GM03348 (cell line): ENCODE data around the gene TRMT13.
A peak's percentile ranks its signal among the peaks of the same experiment; 100 is the strongest.

ENCODE experiments used
- DNase-seq: peaks from one replicate; pipeline ENCODE4 v3.0.0; 2012; ENCODE audit warnings: low spot score

TRMT13 gene, protein sequence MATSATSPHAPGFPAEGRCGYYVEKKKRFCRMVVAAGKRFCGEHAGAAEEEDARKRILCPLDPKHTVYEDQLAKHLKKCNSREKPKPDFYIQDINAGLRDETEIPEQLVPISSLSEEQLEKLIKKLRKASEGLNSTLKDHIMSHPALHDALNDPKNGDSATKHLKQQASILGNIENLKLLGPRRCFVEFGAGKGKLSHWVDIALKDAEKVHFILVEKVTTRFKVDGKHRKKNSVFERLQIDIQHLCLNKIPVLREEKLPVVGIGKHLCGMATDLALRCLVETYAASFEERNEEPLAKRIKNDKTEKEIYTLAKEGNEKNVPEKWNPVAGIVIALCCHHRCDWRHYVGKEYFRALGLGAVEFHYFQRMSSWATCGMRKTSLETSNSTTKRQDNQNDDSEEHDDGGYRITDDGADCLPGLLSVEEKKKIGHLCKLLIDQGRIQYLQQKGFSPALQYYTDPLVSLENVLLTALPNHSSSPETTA

DNA sequence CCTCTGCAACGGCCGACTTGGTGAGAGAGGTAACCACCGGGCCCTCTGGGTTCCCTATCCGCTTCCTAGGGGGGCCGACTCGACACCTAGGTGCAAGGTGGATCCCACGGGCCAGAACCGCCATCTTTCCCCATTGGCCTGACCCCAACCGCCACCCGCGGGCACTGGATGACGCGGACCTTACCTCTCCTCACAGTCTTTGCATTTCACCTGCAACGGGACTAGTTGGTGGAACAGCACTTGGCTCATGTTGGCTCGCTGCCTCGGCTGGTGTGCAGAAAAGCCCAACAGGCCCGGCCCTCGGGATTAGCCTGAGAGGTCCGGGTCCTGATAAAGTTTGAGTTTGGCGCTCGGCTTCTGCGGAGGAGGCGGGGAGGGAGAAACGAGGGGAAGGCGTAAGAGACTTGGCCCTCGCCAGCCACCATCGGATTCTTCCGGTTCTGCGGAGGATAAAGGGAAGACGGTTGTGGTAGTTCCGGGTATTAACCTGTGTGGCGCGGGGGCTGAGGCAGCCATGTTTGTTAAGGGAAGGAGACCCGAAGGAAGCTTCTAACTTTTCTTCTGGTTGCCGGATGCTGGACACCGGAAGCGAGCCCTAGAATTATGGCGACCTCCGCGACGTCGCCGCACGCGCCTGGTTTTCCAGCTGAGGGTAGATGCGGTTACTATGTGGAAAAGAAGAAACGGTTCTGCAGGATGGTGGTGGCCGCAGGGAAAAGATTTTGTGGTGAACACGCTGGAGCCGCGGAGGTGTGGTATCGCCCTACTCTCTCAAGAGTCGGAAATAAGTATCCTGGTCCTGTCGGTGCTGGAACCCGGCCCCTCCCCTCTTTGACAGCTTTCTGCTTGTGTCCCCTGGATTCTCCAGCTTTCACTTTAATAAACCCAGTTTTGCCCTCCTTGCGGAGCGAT lies at the start of gene TRMT13, which contains the start of gene SASS6:
TRMT13 (plus strand) TSS at position 598 of the 912 bp plus-strand sequence; CDS start at position 604, 6 bp downstream.
SASS6 (minus strand) TSS at position 365 of the 912 bp plus-strand sequence; CDS start at position 249, 116 bp downstream.
- peak; percentile 95 for DNase-seq

DNA sequence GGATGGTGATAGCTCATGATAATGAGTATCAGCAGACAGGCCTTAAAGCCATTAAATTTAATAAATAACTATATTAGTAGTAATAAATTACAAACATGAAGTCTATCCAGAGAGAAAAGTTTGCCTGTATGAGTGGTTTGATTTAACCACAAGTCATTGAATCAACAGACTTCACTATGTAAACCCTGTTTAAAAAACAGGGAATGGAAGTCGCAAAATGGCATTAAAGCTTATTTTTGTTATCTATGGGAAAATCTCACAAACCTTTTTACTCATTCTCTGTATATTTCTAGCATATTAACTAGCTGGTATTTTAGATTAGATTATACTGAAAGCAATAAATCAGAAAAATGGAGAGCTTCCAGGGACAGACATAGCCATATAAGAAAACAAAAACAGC lies 45.6 kb upstream of the TRMT13 start:
- DNase-seq: no peak

DNA sequence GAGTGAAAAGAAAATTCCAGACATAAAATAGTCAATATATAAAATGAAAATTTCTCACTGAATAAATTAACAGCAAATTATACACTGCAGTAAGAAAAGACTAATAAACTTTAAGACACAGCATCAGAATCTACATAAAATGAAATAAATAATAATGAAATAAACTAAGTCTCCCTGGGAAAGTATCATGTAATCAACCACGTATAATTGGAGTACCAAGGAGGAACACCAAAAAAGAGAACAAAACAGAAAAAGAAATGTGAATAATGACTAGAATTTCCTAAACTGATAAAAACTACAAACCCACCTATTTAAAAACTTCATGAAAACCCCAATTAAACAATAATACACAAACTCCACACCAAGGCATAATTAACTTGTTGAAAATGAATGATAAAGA lies 43.9 kb upstream of the TRMT13 start:
- DNase-seq: no peak

DNA sequence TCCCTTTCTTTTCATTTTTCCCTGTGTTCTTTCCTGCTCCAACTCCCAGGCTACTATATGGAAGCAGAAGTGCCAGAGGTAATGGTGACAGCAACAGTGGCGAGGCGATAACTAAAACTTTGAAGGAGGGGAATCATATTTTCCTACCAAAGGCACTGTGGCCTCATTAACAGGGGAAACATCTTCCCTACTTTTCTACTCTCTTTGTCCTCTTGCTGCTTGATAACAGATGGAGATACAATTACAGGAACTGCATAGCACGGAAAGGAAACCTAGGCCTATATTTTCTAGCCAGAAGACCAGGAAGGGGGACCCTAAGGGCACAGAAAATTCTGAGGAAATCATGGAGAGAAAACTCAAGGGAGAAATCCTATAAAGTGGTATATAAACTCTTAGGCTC lies 42.5 kb upstream of the TRMT13 start:
- no peak for DNase-seq

DNA sequence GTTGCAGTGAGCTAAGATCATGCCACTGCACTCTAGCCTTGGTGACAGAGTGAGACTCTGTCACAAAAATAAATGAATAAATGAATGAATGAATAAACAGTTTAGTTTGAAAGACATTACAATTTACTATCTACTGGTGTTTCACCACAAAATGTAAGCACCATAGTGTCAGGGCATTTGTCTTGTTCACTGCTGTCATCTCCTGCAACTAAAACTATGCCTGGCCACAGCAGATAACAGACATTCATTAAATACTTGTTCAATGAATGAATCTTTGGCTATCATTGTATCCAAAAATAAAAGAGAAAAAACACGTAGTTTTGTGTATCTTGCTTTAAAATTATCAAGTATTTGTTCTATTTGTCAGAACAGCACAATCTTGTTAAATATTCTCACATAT lies 32.8 kb upstream of the TRMT13 start:
- peak; percentile 71 for DNase-seq

DNA sequence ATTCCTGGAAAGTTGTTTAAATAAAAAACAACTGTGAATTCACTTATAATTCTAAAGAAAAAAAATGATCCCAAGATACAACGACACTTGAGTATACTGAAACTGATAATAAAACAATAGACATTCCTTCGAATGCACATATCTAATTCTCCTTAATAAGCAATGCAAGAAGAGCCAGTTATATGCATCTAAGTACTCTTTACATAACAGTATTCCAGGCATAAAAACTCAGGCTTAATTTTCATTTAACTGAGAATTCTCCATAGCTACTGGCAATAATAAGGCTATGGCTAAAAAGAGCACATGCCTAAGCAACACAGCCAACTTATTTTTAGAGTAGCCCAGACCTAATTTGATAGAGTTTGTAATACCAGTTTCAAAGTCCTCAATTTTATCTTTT lies 31.4 kb upstream of the TRMT13 start:
- no peak for DNase-seq

DNA sequence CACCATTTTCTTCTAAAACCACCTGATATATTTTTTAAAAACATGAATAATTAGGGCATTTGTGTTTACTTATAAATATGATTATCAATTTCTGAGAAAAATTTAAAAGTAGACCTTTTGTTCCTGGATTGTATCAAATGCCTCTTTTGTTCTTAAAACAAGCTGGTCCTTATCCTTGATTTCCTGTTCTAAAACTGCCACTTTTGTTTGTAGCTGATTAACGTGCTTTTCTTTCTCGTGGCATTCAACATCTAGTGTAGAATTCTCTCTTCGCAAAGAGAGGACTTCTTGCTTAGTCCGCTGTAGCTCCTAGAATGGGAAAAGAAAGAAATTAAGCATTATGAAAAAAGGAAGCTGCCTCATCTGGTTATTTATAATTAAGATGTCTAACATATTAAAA lies 25.3 kb upstream of the TRMT13 start:
- DNase-seq: no peak

DNA sequence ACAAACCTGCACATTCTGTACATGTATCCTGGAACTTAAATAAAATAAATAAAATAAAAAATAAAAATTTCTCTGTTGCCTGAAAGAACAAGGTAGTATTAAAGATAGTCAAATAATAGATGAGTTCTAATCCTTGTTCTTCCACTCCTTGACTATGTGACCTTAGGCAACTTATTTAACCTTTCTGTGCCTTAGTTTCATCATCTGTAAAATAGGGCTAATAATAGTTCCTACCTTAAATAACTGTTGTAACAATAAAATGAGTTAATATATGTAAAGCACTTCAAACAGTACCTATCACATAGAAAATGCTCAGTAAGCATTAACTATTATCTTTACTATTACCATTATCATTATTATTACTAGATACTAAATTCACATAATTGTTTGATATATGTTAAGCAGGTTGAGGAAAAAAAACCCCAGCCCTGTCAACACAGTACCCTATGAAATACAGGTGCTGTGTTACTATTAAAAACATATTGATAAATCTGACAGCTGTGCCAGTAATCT lies 23.4 kb upstream of the TRMT13 start:
- no peak for DNase-seq

DNA sequence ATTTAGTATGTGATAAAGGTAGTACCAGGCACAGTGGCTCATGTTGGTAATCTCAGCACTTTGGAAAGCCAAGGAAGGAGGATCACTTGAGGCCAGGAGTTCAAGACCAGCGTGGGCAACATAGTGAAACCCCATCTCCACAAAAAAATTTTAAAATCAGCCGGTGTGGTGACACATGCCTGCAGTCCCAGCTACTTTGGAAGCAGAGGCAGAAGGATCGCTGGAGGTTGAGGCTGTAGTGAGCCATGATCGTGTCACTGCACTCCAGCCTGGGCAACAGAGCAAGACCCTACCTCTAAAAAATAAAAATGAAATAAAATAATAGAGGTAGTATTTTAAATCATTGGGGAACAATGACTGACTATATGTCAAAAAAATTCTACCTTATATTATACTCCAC lies 17.4 kb upstream of the TRMT13 start:
- no peak for DNase-seq

DNA sequence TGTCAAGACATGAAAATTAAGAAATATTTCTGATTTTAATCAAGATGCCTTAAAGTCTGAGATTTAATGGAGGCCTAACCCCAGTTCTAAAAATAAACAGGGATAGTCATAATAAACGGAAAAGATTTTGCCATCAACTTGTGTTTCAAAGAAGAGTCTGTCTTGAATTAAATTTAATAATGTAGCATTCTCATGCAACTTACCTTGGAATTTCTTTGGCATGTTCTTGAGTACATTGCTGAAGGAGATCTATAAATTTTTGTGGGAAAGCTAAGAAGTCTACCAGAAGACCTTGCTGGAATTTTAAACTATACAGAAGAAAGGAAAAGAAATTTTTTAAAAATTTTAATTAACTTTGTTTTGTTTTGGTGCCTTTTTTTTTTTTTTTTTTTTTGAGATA lies 10.8 kb upstream of the TRMT13 start:
- peak; percentile 29 for DNase-seq

DNA sequence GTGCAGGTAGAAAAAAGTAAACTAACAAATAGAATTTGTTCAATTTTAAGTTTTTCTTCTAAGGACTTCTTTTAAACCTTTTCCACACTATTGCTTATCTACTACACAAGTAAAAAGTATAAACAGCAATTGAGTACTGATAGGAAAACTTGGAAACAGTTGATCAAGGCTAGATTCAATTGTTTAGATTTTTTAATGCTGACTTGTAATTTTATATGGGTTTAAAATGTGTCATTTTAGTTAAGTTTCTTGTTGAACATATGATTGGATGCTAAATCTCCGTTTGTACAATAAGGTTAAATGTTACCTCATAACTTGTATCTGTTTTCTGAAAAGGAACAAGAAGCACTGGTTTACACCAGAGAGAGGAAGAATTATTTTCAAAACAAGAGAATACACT lies 5.7 kb upstream of the TRMT13 start:
- no peak for DNase-seq

DNA sequence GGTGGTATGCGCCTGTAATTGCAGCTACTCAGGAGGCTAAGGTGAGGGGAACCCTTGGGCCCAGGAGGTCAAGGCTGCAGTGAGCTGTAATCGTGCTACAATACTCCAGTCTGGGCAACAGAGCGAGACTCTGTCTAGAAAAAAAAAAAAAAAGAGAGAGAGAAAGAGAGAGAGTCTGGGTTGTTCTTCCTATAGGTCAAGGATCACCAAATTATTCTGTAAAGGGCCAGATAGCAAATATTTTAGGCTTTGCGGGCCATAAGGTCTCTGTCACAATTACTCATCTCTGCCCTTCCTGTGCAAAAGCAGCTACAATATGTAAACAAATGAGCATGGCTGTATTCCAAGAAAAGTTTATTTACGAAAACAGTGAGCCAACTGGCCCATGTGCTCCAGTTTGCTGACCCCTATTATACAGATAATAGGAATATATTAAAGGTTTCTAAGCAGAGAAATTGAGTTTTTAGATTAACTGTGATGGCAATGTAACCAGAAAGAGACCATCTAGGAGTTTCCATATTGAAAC lies 2.3 kb upstream of the TRMT13 start:
- DNase-seq: no peak

DNA sequence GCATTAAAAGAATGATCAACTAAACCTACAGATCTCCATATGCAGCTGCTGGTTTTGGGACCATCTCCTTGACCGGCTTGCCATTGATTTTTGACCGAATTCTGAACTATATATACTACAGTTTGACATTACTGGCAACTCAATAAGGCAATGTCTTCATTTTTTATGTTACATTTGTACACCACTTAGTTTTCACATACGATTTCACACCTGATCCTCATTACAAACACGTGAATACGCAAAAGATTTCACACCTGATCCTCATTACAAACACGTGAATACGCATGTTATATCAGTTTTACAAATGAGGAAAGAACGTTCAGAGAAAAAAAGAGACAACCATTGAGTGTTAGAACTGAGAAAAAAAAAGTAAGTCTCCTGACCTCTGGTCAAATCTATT lies 1.3 kb upstream of the TRMT13 start:
- no peak for DNase-seq

DNA sequence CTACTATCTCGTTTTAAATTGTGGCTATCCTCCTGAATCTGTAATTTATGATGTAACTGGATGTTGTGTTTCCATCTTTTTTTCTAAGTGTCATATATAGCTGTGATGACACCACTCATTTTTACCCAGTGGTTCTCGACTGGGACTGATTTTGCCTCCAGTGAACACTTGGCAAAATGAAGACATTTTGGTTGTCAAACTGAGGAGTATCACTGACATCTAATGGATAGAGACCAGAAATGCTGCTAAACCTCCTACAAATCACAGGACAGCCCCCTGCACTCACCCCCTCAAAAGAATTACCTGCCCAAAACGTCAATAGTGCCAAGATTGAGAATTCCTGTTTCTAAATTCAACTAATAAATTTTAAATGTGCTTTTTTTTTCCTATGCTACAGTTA lies 1.9 kb downstream of the TRMT13 start:
- no peak for DNase-seq

DNA sequence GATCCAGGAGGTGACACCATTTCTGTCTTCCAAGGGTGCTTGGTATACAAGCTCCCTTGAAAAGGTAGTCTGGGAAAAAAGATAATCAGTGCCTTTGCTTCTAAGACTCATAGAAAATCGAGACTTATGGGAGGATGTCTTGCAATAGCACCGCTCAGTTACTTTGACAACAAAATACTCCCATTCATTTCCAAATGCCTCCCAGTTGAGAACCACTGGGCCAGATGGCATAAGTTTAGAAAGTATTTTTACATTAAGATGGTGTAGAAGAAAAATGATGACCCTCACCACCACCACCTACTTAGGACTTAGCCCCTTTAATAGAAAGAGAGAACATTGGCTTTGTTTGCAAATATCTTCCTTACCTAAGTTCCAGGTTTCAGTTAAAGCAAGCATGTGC lies 4.6 kb downstream of the TRMT13 start:
- DNase-seq: no peak

DNA sequence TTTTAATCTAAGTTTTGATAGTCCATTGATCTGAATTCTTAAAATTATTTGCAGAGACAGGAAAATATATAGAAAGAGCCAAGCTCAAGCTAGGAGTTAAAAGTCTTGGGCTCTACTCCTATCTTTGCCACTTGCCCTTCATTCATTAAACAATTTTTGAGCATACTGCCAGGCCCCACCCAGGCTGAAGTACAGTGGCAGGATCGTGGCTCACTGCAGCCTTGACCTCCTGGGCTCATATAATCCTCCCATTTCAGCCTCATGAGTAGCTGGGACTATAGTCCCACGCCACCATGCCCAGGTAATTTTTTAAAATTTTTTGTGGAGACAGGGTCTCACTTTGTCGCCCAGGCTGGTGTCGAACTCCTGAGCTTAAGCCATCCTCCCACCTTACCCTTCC lies 8.2 kb downstream of the TRMT13 start:
- no peak for DNase-seq

DNA sequence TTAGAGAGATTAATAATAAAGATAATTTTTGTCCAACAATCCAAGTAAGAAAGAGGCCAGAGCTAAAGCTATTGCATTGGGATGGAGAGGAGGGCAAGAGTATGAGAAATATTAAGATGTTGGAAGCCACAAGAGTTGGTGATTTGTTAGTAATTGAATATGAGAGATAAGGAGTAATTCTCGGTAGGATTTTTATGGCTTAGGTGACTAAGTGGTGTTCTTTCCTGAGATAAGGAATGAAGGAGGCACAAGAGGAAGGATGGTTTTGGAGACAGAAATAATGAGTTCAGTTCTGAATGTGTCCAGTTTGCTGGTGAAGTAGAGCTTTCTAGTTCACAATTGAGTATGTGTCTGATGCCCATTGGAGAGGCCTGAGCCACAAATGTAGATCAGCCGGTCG lies 9.4 kb downstream of the TRMT13 start:
- no peak for DNase-seq

DNA sequence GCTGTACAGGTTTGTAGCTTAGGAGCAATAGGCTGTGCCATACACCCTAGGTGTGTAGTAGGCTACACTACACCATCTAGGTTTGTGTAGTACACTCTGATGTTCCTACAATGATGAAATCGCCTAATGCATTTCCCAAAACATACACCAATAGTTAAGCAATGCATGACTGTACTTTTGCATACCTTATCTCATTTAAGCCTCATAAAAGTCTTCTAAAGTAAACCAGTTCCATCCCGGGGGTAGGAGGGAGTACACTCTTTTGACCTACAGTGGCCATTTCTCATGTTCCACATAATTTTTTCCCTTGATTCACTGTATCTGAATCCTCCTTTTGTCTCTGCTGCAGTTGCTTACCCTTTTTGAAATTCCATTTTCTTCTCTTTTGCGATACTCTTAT lies 12.2 kb downstream of the TRMT13 start:
- DNase-seq: no peak

DNA sequence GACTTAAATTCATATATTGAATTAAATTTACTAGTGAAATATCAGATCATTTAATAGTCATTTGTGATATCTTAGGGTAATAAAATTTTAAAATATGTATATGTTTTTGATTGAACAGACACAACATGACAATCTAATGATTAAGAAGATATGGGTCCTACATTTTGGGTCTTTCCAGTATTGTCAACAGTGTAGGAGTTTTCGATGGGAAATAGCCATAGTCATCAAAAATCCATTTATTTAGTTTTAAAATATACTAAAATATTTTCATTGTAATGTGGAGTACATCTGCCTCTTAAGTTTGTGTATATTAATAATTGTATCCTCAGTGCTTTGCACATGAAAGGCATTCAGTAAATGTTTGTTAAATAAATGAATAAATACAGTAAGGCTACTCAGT lies 14.0 kb downstream of the TRMT13 start:
- no peak for DNase-seq

DNA sequence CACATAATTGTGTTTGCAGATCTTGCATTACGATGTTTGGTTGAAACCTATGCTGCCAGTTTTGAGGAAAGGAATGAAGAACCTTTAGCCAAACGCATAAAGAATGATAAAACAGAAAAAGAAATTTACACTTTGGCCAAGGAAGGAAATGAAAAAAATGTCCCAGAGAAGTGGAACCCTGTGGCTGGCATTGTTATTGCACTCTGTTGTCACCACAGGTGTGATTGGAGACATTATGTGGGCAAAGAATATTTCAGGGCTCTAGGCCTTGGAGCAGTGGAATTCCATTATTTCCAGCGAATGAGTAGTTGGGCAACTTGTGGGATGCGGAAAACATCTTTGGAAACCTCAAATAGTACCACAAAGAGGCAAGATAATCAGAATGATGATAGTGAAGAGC lies 14.9 kb downstream of the TRMT13 start:
- no peak for DNase-seq

DNA sequence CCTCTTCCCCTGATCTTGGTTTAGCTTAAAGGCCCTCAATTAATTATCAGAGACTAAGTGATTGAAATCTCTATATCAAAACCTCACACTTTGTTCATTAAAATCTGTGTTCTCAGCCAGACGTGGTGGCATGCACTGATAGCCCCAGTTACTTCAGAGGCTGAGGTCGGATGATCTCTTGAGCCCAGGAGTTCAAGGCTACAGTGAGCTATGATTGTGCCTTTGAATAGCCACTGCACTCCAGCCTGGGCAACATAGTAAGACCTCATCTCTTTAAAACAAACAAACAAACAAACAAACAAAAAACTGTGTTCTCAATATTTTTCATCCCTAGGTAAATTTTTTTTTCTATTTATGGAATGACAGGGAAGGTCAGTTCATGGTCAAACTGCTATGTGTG lies 18.7 kb downstream of the TRMT13 start:
- no peak for DNase-seq

DNA sequence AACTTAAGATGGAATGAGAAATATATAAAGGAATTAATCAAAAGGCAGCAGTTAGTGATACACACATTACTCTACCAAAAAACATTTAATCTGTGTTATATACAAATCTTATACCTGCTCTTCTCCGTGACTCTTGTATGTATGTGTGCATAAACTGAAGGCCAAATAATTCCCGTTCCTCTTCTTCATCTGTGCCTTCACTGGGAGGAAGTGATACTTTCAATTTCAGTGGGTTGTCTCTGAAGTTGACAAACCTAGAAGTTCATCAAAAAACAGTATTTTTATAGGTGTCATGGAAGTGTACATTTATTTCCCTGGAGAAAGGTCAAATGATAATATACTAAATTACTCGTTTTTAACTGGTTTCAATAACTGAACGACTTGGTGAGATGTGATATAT lies 19.3 kb downstream of the TRMT13 start:
- no peak for DNase-seq

DNA sequence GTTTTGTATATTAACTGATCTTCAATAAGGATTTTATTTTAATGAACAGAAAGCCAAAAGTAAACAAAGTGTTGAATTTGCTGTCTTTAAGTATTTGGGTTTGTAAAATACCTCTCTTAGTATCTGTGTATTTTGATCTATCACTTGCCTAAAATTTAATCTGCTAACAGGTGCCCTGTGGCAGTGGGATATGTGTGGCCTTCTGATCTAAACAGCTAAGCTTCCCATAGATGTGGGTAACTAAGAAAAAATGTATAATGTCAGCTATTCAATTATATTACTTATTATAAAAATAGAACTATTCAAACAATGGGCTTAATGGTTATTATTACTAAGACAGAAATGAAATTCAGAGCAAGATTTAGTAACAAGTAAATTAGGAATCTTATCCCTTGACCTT lies 29.9 kb downstream of the TRMT13 start:
- DNase-seq: no peak
